IMR-90 (cell line): ENCODE results near the gene NPAS3. TPM values are rescaled to one million over a fixed set of nuclear protein-coding genes. Genes with fewer than 3 reads are reported as not detected.

ENCODE experiments used
- ATAC-seq: fragments of 200-7000 bp; cut with Tn5 transposase; 2 replicates; pipeline ENCODE4 v1.9.1; 2020; ENCODE audit warnings: low read depth, mild to moderate bottlenecking, moderate library complexity
- BruUV-seq: library from RNA; stranded (reverse); fragments of 400-500 nt; replicated peaks from 2 replicates; lab custom pipeline; 2021; lab: Mats Ljungman, UMichigan
- CTCF ChIA-PET: fragments of 300-600 bp; formaldehyde crosslinking; extraction: SDS; loops from one replicate; lab custom pipeline; 2021; ENCODE audit warnings: antibody characterized with exemption; lab: Yijun Ruan, JAX
- POLR2A ChIA-PET: fragments of 300-600 bp; sonication (Branson Sonifier 250); formaldehyde crosslinking; loops from one replicate; lab custom pipeline; 2022; ENCODE audit warnings: antibody characterized with exemption; ENCODE audit not compliant: unreplicated experiment; lab: Charles Lee
- DNase-seq: peaks from one replicate; pipeline ENCODE4 v3.0.0; 2013
- H2AFZ ChIP-seq: replicated peaks from 2 replicates; pipeline ENCODE3; 2013; ENCODE audit warnings: low read length, mild to moderate bottlenecking; ENCODE audit not compliant: poor library complexity
- H2AK5ac ChIP-seq: 2 replicates; pipeline ENCODE4 v1.6.1; 2013; ENCODE audit warnings: low read depth, low read length, inconsistent platforms
- H2AK9ac ChIP-seq: replicated peaks from 2 replicates; pipeline ENCODE3; 2013; ENCODE audit warnings: mild to moderate bottlenecking, low read depth, low read length, moderate library complexity; ENCODE audit not compliant: poor library complexity
- H2BK120ac ChIP-seq: 2 replicates; pipeline ENCODE4 v1.6.1; 2013; ENCODE audit warnings: low read depth, low read length, inconsistent platforms
- H2BK15ac ChIP-seq: 3 replicates; pipeline ENCODE4 v1.6.1; 2013; ENCODE audit warnings: low read depth, low read length, inconsistent platforms
- H2BK20ac ChIP-seq: 2 replicates; pipeline ENCODE4 v1.6.1; 2013; ENCODE audit warnings: low read depth, mild to moderate bottlenecking, inconsistent platforms, low read length, moderate library complexity
- H2BK5ac ChIP-seq: 2 replicates; pipeline ENCODE4 v1.6.1; 2013; ENCODE audit warnings: mild to moderate bottlenecking, low read depth, low read length, inconsistent platforms; ENCODE audit not compliant: poor library complexity, severe bottlenecking
- H3K14ac ChIP-seq: replicated peaks from 2 replicates; pipeline ENCODE4 v1.6.1; 2013; ENCODE audit warnings: low read depth, low read length, inconsistent platforms
- H3K18ac ChIP-seq: 2 replicates; pipeline ENCODE4 v1.6.1; 2013; ENCODE audit warnings: low read depth, low read length, control low read depth
- H3K23ac ChIP-seq: 2 replicates; pipeline ENCODE4 v1.6.1; 2013; ENCODE audit warnings: low read depth, low read length, inconsistent platforms
- H3K27ac ChIP-seq: 2 replicates; pipeline ENCODE4 v1.5.1; 2013; ENCODE audit warnings: mild to moderate bottlenecking, control low read depth, low read length; ENCODE audit not compliant: insufficient read depth
- H3K27me3 ChIP-seq: 2 replicates; pipeline ENCODE4 v1.6.1; 2013; ENCODE audit warnings: low read length; ENCODE audit not compliant: control insufficient read depth, insufficient read depth
- H3K36me3 ChIP-seq: 2 replicates; pipeline ENCODE4 v1.6.1; 2013; ENCODE audit warnings: low read length, mixed read lengths; ENCODE audit not compliant: control insufficient read depth, insufficient read depth
- H3K4ac ChIP-seq: 2 replicates; pipeline ENCODE4 v1.6.1; 2013; ENCODE audit warnings: low read depth, low read length, inconsistent platforms
- H3K4me1 ChIP-seq: 2 replicates; pipeline ENCODE4 v1.6.1; 2013; ENCODE audit warnings: low read length, mixed read lengths; ENCODE audit not compliant: control insufficient read depth, insufficient read depth
- H3K4me2 ChIP-seq: 2 replicates; pipeline ENCODE4 v1.6.1; 2013; ENCODE audit warnings: low read depth, mild to moderate bottlenecking, control low read depth, low read length, moderate library complexity
- H3K4me3 ChIP-seq: 2 replicates; pipeline ENCODE4 v1.5.1; 2013; ENCODE audit warnings: low read depth, mild to moderate bottlenecking, control low read depth, low read length, moderate library complexity; ENCODE audit not compliant: insufficient read depth
- H3K56ac ChIP-seq: 2 replicates; pipeline ENCODE4 v1.6.1; 2013; ENCODE audit warnings: low read length, inconsistent platforms; ENCODE audit not compliant: insufficient read depth; ENCODE audit errors: extremely low read depth
- H3K79me1 ChIP-seq, 2 experiments: 2 replicates each; pipeline ENCODE4 v1.6.1; 2013; ENCODE audit warnings: low read length in 2 of 2, inconsistent platforms in 1 of 2, low read depth in 1 of 2
- H3K9ac ChIP-seq: 2 replicates; pipeline ENCODE4 v1.6.1; 2013; ENCODE audit warnings: low read depth, low read length, control low read depth
- H3K9me1 ChIP-seq: 2 replicates; pipeline ENCODE4 v1.6.1; 2013; ENCODE audit warnings: low read length, inconsistent platforms; ENCODE audit not compliant: insufficient read depth
- H3K9me3 ChIP-seq: 2 replicates; pipeline ENCODE4 v1.6.1; 2013; ENCODE audit warnings: low read length; ENCODE audit not compliant: control insufficient read depth, insufficient read depth
- H4K20me1 ChIP-seq: 2 replicates; pipeline ENCODE4 v1.6.1; 2013; ENCODE audit warnings: low read length, inconsistent platforms; ENCODE audit not compliant: insufficient read depth
- H4K5ac ChIP-seq: 2 replicates; pipeline ENCODE4 v1.6.1; 2013; ENCODE audit warnings: mild to moderate bottlenecking, low read depth, low read length, control low read depth
- H4K8ac ChIP-seq, 2 experiments: 2 replicates each; pipeline ENCODE4 v1.6.1; 2013; ENCODE audit warnings: low read depth in 2 of 2, low read length in 2 of 2, control low read depth in 1 of 2, inconsistent platforms in 1 of 2
- H4K91ac ChIP-seq: 2 replicates; pipeline ENCODE4 v1.6.1; 2013; ENCODE audit warnings: low read depth, low read length, inconsistent platforms; ENCODE audit not compliant: insufficient read depth
- BHLHE40 ChIP-seq: fragments of 150-350 bp; IDR thresholded peaks from 2 replicates; pipeline ENCODE4 v1.6.1; 2016; ENCODE audit warnings: mild to moderate bottlenecking, low read depth, low read length
- CEBPB ChIP-seq: IDR thresholded peaks from 2 replicates; pipeline ENCODE4 v1.6.1; 2012; ENCODE audit warnings: low read depth, low read length, improper control_type of control experiment
- CHD1 ChIP-seq: IDR thresholded peaks from 2 replicates; pipeline ENCODE4 v1.6.1; 2012; ENCODE audit warnings: low read depth, low read length, improper control_type of control experiment
- CTCF ChIP-seq: conservative IDR thresholded peaks from 2 replicates; pipeline ENCODE4 v1.5.1; 2012; ENCODE audit warnings: mild to moderate bottlenecking, low read depth, low read length, improper control_type of control experiment
- FOS ChIP-seq: fragments of 150-350 bp; IDR thresholded peaks from 2 replicates; pipeline ENCODE4 v1.6.1; 2016; ENCODE audit warnings: low read depth, low read length
- MAFK ChIP-seq: IDR thresholded peaks from 2 replicates; pipeline ENCODE4 v1.6.1; 2012; ENCODE audit warnings: low read depth, low read length, improper control_type of control experiment
- MAZ ChIP-seq: IDR thresholded peaks from 2 replicates; pipeline ENCODE4 v1.6.1; 2012; ENCODE audit warnings: low read depth, mild to moderate bottlenecking, low read length, improper control_type of control experiment, moderate library complexity, borderline replicate concordance
- MXI1 ChIP-seq: IDR thresholded peaks from 2 replicates; pipeline ENCODE4 v1.6.1; 2012; ENCODE audit warnings: low read depth, mild to moderate bottlenecking, low read length, moderate library complexity, borderline replicate concordance
- NFE2L2 ChIP-seq: fragments of 150-350 bp; IDR thresholded peaks from 2 replicates; pipeline ENCODE4 v1.6.1; 2016; ENCODE audit warnings: low read depth, mild to moderate bottlenecking, low read length
- POLR2A ChIP-seq: IDR thresholded peaks from 2 replicates; pipeline ENCODE4 v1.6.1; 2012; ENCODE audit warnings: mild to moderate bottlenecking, low read depth, low read length
- RAD21 ChIP-seq: IDR thresholded peaks from 2 replicates; pipeline ENCODE4 v1.6.1; 2012; ENCODE audit warnings: low read length, improper control_type of control experiment
- RCOR1 ChIP-seq: IDR thresholded peaks from 2 replicates; pipeline ENCODE4 v1.6.1; 2012; ENCODE audit warnings: mild to moderate bottlenecking, low read length, improper control_type of control experiment; ENCODE audit not compliant: insufficient replicate concordance
- RFX5 ChIP-seq: IDR thresholded peaks from 2 replicates; pipeline ENCODE4 v1.8.0; 2012; ENCODE audit warnings: low read depth, mild to moderate bottlenecking, low read length, moderate library complexity
- SMC3 ChIP-seq: fragments of 150-350 bp; IDR thresholded peaks from 2 replicates; pipeline ENCODE4 v1.6.1; 2016; ENCODE audit warnings: low read depth, mild to moderate bottlenecking, antibody characterized with exemption, low read length, moderate library complexity
- WGBS, 2 experiments: methylation state at CpG; one replicate each; pipeline versions ENCODE4 v1.1.5 to v1.1.7; 2013; ENCODE audit warnings: missing lambda C conversion rate in 2 of 2; ENCODE audit not compliant: insufficient read length in 1 of 2; ENCODE audit errors: extremely low coverage in 2 of 2; 5-methylcytosine and 5-hydroxymethylcytosine counted together
- dilution Hi-C: fragments of 300-500 bp; cut with HindIII; formaldehyde crosslinking; loops from one replicate; pipeline ENCODE4 v1.14.3; 2018; ENCODE audit warnings: low sequenced_read_pairs; ENCODE audit not compliant: unreplicated experiment
- in situ Hi-C: fragments of 300-500 bp; cut with MboI; formaldehyde crosslinking; loops from 3 replicates; pipeline ENCODE4 v1.14.3; 2019; ENCODE audit warnings: low sequenced_read_pairs, inconsistent platforms, mixed read lengths
- intact Hi-C: fragments of 100-400 bp; cut with micrococcal nuclease; formaldehyde crosslinking; loops from 2 replicates; pipeline ENCODE4 v1.10.0; 2022
- polyA plus RNA-seq, 3 experiments: library from polyadenylated mRNA; depleted of rRNA; stranded (reverse); fragments of >200 nt; gene quantifications; 2 replicates each; pipeline ENCODE4 v1.2.3, GENCODE V29; 2012; ENCODE audit warnings: low replicate concordance in 1 of 3
- total RNA-seq: library from RNA; depleted of rRNA; stranded (reverse); fragments of >200 nt; gene quantifications from 2 replicates; pipeline ENCODE4 v1.2.3, GENCODE V29; 2012
- TF ChIP-seq, protein P1 (sequence below): fragments of 150-350 bp; IDR thresholded peaks from 2 replicates; pipeline ENCODE4 v1.6.1; 2016; ENCODE audit warnings: low read depth, mild to moderate bottlenecking, low read length, moderate library complexity, borderline replicate concordance
- TF ChIP-seq, protein P2 (sequence below): fragments of 150-350 bp; IDR thresholded peaks from 2 replicates; pipeline ENCODE4 v1.6.1; 2017; ENCODE audit warnings: mild to moderate bottlenecking, antibody characterized with exemption, low read length, low read depth

The NPAS3 gene
- total and polyA plus RNA-seq, 2 of the 4 experiments (the other 2 are of a cell fraction), result not detected

DNA sequence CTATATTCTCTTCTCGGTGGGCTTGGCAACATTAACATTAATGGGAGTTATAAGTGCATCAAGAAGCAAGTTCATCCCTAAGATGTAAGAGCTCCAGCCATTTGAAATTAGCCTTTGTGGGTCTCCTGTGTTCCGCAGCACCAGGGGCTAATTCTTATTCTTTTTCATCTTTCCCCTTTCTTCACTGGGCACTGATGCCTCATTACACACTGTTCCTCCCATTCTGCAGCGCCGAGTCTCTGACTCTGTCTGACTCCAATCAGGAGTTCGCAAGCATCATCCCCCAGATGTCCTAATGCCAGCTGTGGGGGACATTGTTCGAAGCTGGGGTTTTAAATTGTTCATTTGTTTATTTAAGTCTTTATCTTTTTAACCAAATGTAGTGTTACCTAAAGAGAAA is 670.9 kb downstream of the NPAS3 start:
- H2AFZ ChIP-seq, result no peak overlapping the region
- H3K9me3 ChIP-seq, result no peaks in the 10 kb centered on the region
- no TSS peak for BruUV-seq

More for the DNA sequence above, 670.9 kb downstream of the NPAS3 start:
- no peak overlapping the region for H3K14ac ChIP-seq
- dilution Hi-C loops, result no loop called here
- H3K27me3 ChIP-seq, result no peaks in the 10 kb centered on the region
- no peak overlapping the region for H4K5ac ChIP-seq
- H2BK20ac ChIP-seq, result no peak overlapping the region
- ChIA-PET POLR2A (no interaction called here), CTCF (interaction anchor here (0.7 kb wide), 1 partner anchor 1052 kb away, joined by 3 read pairs; no protein-coding TSS in a partner anchor)
- no peaks in the 10 kb centered on the region for H3K4me1 ChIP-seq
- H3K23ac ChIP-seq, result no peak overlapping the region
- intact Hi-C loops, result no loop called here
- no peak overlapping the region for H2BK15ac ChIP-seq
- H2AK9ac ChIP-seq, result no peak overlapping the region
- no peak overlapping the region for H2AK5ac ChIP-seq
- no peak overlapping the region for H3K18ac ChIP-seq
- no peak overlapping the region for H3K4me3 ChIP-seq
- no peak overlapping the region for H3K4me2 ChIP-seq
- H3K9me1 ChIP-seq, result no peaks in the 10 kb centered on the region
- no peaks in the 10 kb centered on the region for H4K20me1 ChIP-seq
- H3K27ac ChIP-seq, result no peak overlapping the region
- in situ Hi-C loops, result no loop called here
- DNase-seq (no peak), ATAC-seq (no peak)
- H4K91ac ChIP-seq, result no peak overlapping the region
- no peak overlapping the region for H3K4ac ChIP-seq
- H2BK5ac ChIP-seq, result no peak overlapping the region
- no peak overlapping the region for H4K8ac ChIP-seq
- no peaks in the 10 kb centered on the region for H3K36me3 ChIP-seq
- H3K56ac ChIP-seq, result no peak overlapping the region
- WGBS, 2 experiments, result no CpG with 5 or more reads among the region's 6 CpGs
- no peak overlapping the region for H3K9ac ChIP-seq
- no peak overlapping the region for H2BK120ac ChIP-seq
- no peak for TF ChIP-seq CEBPB
- no peak for TF ChIP-seq RAD21
- no peak for TF ChIP-seq RFX5
- TF ChIP-seq, protein P1, sequence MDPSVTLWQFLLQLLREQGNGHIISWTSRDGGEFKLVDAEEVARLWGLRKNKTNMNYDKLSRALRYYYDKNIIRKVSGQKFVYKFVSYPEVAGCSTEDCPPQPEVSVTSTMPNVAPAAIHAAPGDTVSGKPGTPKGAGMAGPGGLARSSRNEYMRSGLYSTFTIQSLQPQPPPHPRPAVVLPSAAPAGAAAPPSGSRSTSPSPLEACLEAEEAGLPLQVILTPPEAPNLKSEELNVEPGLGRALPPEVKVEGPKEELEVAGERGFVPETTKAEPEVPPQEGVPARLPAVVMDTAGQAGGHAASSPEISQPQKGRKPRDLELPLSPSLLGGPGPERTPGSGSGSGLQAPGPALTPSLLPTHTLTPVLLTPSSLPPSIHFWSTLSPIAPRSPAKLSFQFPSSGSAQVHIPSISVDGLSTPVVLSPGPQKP, result no peak
- no peak for TF ChIP-seq BHLHE40
- no peak for TF ChIP-seq CHD1
- no peak for TF ChIP-seq RCOR1
- TF ChIP-seq FOS, result no peak
- no peak for TF ChIP-seq NFE2L2
- no peak for TF ChIP-seq CTCF
- no peak for TF ChIP-seq SMC3
- TF ChIP-seq, protein P2, sequence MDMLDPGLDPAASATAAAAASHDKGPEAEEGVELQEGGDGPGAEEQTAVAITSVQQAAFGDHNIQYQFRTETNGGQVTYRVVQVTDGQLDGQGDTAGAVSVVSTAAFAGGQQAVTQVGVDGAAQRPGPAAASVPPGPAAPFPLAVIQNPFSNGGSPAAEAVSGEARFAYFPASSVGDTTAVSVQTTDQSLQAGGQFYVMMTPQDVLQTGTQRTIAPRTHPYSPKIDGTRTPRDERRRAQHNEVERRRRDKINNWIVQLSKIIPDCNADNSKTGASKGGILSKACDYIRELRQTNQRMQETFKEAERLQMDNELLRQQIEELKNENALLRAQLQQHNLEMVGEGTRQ, result no peak
- TF ChIP-seq POLR2A, result no peak
- no peak for TF ChIP-seq MAZ
- TF ChIP-seq MXI1, result no peak
- no peak for TF ChIP-seq MAFK
- H3K79me1 ChIP-seq, result no peaks in the 10 kb centered on the region
